PFSK-1 (cell line): ENCODE data around the gene EFHC2.

Source experiments
- FOXP2 ChIP-seq: optimal IDR thresholded peaks from 2 replicates; pipeline ENCODE3; 2011; ENCODE audit warnings: borderline replicate concordance, control low read depth, inconsistent platforms; ENCODE audit not compliant: insufficient read depth; ENCODE audit errors: extremely low read length, extremely low read depth
- POLR2AphosphoS5 ChIP-seq: IDR thresholded peaks from 2 replicates; pipeline ENCODE4 v1.6.1; 2012; ENCODE audit warnings: low read depth, mild to moderate bottlenecking, control low read depth, low read length, moderate library complexity
- REST ChIP-seq, 2 experiments: IDR thresholded peaks; 2 replicates each; pipeline versions ENCODE4 v1.6.1 to v1.8.0; 2011 to 2012; ENCODE audit warnings: low read depth in 2 of 2, low read length in 2 of 2, control low read depth in 1 of 2, inconsistent platforms in 1 of 2, mild to moderate bottlenecking in 1 of 2, moderate library complexity in 1 of 2; ENCODE audit not compliant: insufficient read depth in 1 of 2
- SIN3A ChIP-seq: IDR thresholded peaks from 2 replicates; pipeline ENCODE4 v1.6.1; 2012; ENCODE audit warnings: mild to moderate bottlenecking, low read length, moderate library complexity, borderline replicate concordance; ENCODE audit not compliant: insufficient read depth
- TAF1 ChIP-seq: IDR thresholded peaks from 2 replicates; pipeline ENCODE4 v1.6.1; 2012; ENCODE audit warnings: low read length, control low read depth, borderline replicate concordance; ENCODE audit not compliant: insufficient read depth

The EFHC2 gene

GRCh38 chrX:44225667-44226066 lies 117.8 kb downstream of the EFHC2 start:
- TF ChIP-seq TAF1 (no peak), FOXP2 (no peak), SIN3A (no peak), REST (IDR thresholded peaks at IDR 0.05; ENCODE audit: insufficient read depth in 1 of 2, low read depth in 2 of 2, low read length in 2 of 2) (no peak), POLR2AphosphoS5 (no peak)

GRCh38 chrX:44224760-44225159 lies 118.7 kb downstream of the EFHC2 start:
- no peak for TF ChIP-seq POLR2AphosphoS5
- no peak for TF ChIP-seq FOXP2
- no peak for TF ChIP-seq REST (IDR thresholded peaks at IDR 0.05; ENCODE audit: insufficient read depth in 1 of 2, low read depth in 2 of 2, low read length in 2 of 2)
- no peak for TF ChIP-seq SIN3A
- no peak for TF ChIP-seq TAF1

GRCh38 chrX:44223150-44223549 lies 120.3 kb downstream of the EFHC2 start:
- TF ChIP-seq FOXP2, result no peak
- no peak for TF ChIP-seq REST (IDR thresholded peaks at IDR 0.05; ENCODE audit: insufficient read depth in 1 of 2, low read depth in 2 of 2, low read length in 2 of 2)
- TF ChIP-seq POLR2AphosphoS5, result no peak
- no peak for TF ChIP-seq TAF1
- no peak for TF ChIP-seq SIN3A

GRCh38 chrX:44218465-44218864 lies 125.0 kb downstream of the EFHC2 start:
- TF ChIP-seq TAF1, result no peak
- TF ChIP-seq POLR2AphosphoS5, result no peak
- no peak for TF ChIP-seq FOXP2
- no peak for TF ChIP-seq SIN3A
- TF ChIP-seq REST (IDR thresholded peaks at IDR 0.05; ENCODE audit: insufficient read depth in 1 of 2, low read depth in 2 of 2, low read length in 2 of 2), result no peak

- no peak for TF ChIP-seq SIN3A
These were observed 127.3 kb downstream of the EFHC2 start for GRCh38 chrX:44216171-44216570.
